Neural crest cell (in vitro differentiated cells): ENCODE measurements around the gene SNX27. TPM values are rescaled to one million over a fixed set of nuclear protein-coding genes. Genes with fewer than 3 reads are reported as not detected.

Source experiments
- DNase-seq: peaks from one replicate; pipeline ENCODE4 v3.0.0; 2021; ENCODE audit warnings: low read depth, mixed read lengths, low spot score
- H3K27ac Mint-ChIP-seq: one replicate; pipeline ENCODE4 v1.8.0; 2021; ENCODE audit warnings: mild to moderate bottlenecking, mixed read lengths; ENCODE audit not compliant: unreplicated experiment
- H3K27me3 Mint-ChIP-seq: 2 replicates; pipeline ENCODE4 v1.8.0; 2021; ENCODE audit warnings: low read depth, mild to moderate bottlenecking, mixed read lengths
- H3K36me3 Mint-ChIP-seq: 2 replicates; pipeline ENCODE4 v1.8.0; 2021; ENCODE audit warnings: low read depth, mild to moderate bottlenecking, mixed read lengths
- H3K4me1 Mint-ChIP-seq: 2 replicates; pipeline ENCODE4 v1.8.0; 2021; ENCODE audit warnings: mixed read lengths
- H3K4me3 Mint-ChIP-seq: one replicate; pipeline ENCODE4 v1.8.0; 2021; ENCODE audit warnings: mild to moderate bottlenecking, mixed read lengths
- H3K9me3 Mint-ChIP-seq: 2 replicates; pipeline ENCODE4 v1.8.0; 2021; ENCODE audit warnings: mixed read lengths
- total RNA-seq: library from RNA; stranded (reverse); gene quantifications from 2 replicates; pipeline ENCODE4 v1.2.1, GENCODE V29; 2021
- TF ChIP-seq, protein P1 (sequence below): fragments of 200-600 bp; sonication (generic); conservative IDR thresholded peaks from 2 replicates; pipeline ENCODE4 v1.5.0; 2021; ENCODE audit warnings: antibody characterized with exemption, mild to moderate bottlenecking

SNX27 gene
- total RNA-seq, 1 donor from 2014 or later: 48.3 TPM

DNA sequence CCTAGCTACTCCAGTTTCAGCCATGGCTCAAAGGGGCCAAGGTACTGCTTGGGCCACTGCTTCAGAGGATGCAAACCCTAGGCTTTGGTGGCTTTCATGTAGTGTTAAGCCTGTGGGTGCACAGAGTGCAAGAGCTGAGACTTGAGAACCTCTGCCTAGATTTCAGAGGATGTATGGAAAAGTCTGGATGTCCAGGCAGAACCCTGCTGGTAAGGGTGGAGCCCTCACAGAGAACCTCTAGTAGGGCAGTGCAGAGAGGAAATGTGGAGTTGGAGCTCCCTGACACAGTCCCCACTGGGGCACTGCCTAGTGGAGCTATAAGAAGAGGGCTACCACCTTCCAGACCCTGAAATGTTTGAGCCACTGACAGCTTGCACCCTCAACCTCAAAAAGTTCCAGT, 125.6 kb downstream of the SNX27 start:
- TF ChIP-seq, protein P1, sequence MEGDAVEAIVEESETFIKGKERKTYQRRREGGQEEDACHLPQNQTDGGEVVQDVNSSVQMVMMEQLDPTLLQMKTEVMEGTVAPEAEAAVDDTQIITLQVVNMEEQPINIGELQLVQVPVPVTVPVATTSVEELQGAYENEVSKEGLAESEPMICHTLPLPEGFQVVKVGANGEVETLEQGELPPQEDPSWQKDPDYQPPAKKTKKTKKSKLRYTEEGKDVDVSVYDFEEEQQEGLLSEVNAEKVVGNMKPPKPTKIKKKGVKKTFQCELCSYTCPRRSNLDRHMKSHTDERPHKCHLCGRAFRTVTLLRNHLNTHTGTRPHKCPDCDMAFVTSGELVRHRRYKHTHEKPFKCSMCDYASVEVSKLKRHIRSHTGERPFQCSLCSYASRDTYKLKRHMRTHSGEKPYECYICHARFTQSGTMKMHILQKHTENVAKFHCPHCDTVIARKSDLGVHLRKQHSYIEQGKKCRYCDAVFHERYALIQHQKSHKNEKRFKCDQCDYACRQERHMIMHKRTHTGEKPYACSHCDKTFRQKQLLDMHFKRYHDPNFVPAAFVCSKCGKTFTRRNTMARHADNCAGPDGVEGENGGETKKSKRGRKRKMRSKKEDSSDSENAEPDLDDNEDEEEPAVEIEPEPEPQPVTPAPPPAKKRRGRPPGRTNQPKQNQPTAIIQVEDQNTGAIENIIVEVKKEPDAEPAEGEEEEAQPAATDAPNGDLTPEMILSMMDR: no peak
- Mint-ChIP-seq H3K27me3 (peaks cover 19% of the 10 kb centered on the region), H3K27ac (no peak overlapping the region), H3K9me3 (peaks cover 10% of the 10 kb centered on the region), H3K4me3 (no peak overlapping the region), H3K36me3 (no peaks in the 10 kb centered on the region), H3K4me1 (no peaks in the 10 kb centered on the region)
- DNase-seq: no peak

DNA sequence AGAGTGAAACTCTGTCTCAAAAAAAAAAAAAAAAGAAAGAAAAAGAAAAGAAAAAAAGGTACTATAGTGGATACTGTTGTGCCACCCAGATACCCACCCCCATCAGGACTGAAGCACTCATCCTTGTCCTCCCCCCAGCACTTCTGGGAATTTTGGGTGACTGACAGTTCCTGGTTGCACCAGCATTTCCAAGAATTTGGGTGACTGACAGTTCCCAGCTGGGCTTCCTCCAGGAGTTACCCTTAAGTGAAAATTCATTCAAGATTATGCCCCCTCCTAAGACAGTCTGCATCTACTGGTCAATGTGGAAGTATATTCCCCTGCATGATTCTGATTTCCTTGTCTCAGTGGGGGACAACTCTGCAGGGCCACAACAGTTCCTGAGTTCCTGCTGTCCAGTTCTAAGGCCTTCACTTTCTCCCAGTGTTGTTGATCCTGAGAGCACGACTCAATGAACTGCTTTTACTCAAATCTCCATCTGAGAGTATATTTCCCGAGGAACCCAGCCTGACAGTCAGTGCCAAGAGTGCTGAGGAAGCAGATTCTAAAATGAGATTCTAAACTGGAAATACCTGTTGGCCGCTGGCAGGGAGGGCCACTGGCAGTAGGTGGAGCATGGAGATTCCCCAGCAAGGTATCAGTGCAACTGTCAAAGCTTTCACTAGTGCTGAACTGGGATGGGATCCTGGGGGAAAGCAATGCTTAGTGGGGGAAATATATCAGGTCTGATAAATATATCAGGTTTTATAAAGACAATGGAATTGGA, 127.9 kb downstream of the SNX27 start:
- H3K4me1 Mint-ChIP-seq: no peaks in the 10 kb centered on the region
- H3K4me3 Mint-ChIP-seq: no peak overlapping the region
- H3K9me3 Mint-ChIP-seq: peaks cover 10% of the 10 kb centered on the region

DNA sequence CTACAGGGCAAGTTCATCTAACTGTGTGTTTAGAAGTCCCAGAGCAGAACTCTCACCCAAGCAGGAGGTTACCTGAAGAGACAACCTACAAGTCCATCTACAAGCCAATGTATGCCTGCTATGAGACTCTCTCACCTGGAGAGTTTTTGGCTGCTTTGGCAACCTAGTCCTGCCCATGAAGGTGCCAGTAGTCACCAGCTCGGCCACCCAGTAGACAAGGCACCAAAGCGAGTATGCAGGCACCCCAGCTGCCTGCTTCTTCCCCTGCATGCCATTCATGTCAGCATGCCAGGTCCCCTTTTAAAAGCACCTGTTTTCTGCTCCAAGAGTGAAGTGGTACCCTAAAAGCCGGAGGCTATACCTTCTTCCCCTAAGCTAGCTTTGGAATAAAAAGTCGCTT, 129.7 kb downstream of the SNX27 start:
- H3K27me3 Mint-ChIP-seq: peaks cover 51% of the 10 kb centered on the region
- H3K4me3 Mint-ChIP-seq: no peak overlapping the region
- H3K9me3 Mint-ChIP-seq: peaks cover 9% of the 10 kb centered on the region
- DNase-seq: no peak
- H3K36me3 Mint-ChIP-seq: no peaks in the 10 kb centered on the region
- H3K4me1 Mint-ChIP-seq: no peaks in the 10 kb centered on the region
- TF ChIP-seq, protein P1: no peak
- H3K27ac Mint-ChIP-seq: no peak overlapping the region

More for the DNA sequence above, 127.9 kb downstream of the SNX27 start:
- DNase-seq: no peak
- H3K27ac Mint-ChIP-seq: no peak overlapping the region
- no peaks in the 10 kb centered on the region for H3K36me3 Mint-ChIP-seq
- TF ChIP-seq, protein P1: no peak
- H3K27me3 Mint-ChIP-seq: peaks cover 37% of the 10 kb centered on the region

Other genes starting within 250 kb of the SNX27 start
- gene SELENBP1, start 239.3 kb upstream of the SNX27 start, total RNA-seq: 35.9 and 36.2 TPM in 2 replicates
- 278 and 279 TPM in 2 replicates for gene PSMB4, start 212.5 kb upstream of the SNX27 start, total RNA-seq
- 145 and 158 TPM in 2 replicates for gene POGZ, start 152.6 kb upstream of the SNX27 start, total RNA-seq
- gene CGN, start 100.7 kb upstream of the SNX27 start, total RNA-seq: 6.7 and 7.2 TPM in 2 replicates
- 7.5 TPM in 2 replicates for gene TUFT1, start 71.7 kb upstream of the SNX27 start, total RNA-seq
- gene CELF3, start 104.8 kb downstream of the SNX27 start, total RNA-seq: 21.7 and 22.0 TPM in 2 replicates
- gene RIIAD1, start 109.5 kb downstream of the SNX27 start, total RNA-seq: 0.14 TPM in 1 of 2 replicates, not detected in the other
- 121 and 129 TPM in 2 replicates for gene MRPL9, start 151.4 kb downstream of the SNX27 start, total RNA-seq
- 19.9 and 21.9 TPM in 2 replicates for gene TDRKH, start 178.4 kb downstream of the SNX27 start, total RNA-seq
- not detected in 2 replicates for gene LINGO4, start 193.4 kb downstream of the SNX27 start, total RNA-seq
- 0.12 TPM in 1 of 2 replicates, not detected in the other for gene RORC, start 219.8 kb downstream of the SNX27 start, total RNA-seq
- gene C2CD4D, start 227.8 kb downstream of the SNX27 start, total RNA-seq: 0.39 and 0.40 TPM in 2 replicates
- gene THEM5, start 241.7 kb downstream of the SNX27 start, total RNA-seq: not detected in 2 replicates